NOMO-1 treated with dmso at 0.1 percent for 144 hours (cell line): ENCODE measurements around the gene ZEB1.
A peak's percentile ranks its signal among the peaks of the same experiment; 100 is the strongest.
"Not testable (repeated sequence)": the region's sequence is repeated elsewhere in the genome, so short reads cannot be mapped to it uniquely, and the experiment has no call there.

Experiments used
- DNase-seq: peaks from one replicate; lab custom pipeline; 2025; ENCODE audit not compliant: unreplicated experiment; lab: John Stamatoyannopoulos, UW

ZEB1 gene

DNA sequence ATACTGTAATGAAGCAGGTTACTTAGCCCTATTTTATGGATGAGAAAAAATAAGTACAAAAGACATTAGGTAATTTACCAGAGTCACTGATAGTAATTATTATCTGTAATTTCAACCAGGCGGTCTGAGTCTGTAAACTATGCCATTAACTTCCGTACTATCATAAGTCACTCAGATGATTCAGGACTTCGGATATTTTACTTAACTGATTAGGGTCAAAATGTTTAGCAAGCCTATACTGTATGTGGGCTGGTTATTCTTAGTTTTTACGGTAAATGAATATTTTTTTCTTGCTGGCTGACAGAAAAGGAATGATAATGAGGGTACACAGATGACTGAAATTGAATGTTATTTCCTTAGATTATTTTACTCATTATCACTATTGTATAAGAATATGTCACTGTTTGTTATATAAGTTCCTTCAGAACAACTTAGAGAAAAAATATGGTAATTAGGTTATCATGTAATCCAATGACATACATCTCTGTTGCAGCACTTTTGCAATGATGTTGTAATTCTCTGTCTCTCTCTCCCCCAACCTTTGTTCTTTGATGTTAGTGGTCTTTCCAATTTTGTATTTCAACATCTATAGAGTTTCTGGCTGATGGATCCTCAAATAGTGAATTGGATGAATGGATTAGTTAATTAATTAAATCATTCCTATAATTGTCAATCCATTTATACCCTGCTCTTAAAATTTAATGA, 165.6 kb downstream of the ZEB1 start:
- DNase-seq, result no peak

- peak; percentile 57 for DNase-seq
Measured at GRCh38 chr10:31490858-31491504, 172.0 kb downstream of the ZEB1 start.

- DNase-seq, result no peak
Measured at GRCh38 chr10:31507427-31507826, 188.4 kb downstream of the ZEB1 start.

DNA sequence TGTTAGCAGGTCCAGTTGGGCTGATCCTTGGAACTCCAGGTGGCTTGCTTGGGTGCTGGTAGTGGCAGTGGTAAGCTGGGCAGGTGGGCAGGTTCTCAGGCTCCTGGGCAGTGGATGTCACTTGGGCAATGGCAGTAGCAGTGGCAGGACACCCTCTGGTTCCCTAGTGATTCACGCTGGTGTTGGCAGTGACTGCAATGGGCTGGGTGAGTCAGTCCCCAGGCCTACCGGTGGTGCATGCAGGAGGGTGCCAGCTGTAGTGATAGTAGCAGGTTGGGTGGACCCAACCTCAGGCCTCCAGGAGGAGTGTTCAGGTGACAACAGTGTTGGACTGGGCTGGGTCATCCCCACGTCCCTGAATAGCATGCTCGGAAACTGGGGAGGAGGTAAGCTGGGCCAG, 189.2 kb downstream of the ZEB1 start:
- DNase-seq, result no peak

- no peak for DNase-seq
Measured at GRCh38 chr10:31508882-31509281, 189.9 kb downstream of the ZEB1 start.

- DNase-seq, result no peak
Measured at GRCh38 chr10:31509989-31510388, 191.0 kb downstream of the ZEB1 start.

DNA sequence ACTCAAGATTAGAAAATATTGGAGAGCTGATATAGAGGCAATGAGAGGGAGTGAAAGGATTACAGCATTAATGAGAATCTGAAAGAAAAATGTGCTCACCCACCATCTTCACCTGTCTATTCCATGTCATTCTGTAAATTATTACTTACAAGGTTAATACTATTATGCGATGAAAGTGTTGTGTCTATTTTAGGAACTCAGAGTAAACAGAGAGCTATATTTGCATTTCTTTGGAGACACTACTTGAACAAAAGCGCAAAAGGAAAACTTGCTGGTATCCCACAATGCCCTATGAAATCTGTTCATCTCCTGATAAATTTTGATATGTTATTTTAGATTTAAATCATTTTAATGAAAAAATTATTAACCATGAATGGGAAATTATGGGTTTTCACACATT, 196.1 kb downstream of the ZEB1 start:
- no peak for DNase-seq

- DNase-seq, result no peak
Measured at GRCh38 chr10:31515819-31516402, 196.9 kb downstream of the ZEB1 start.

DNA sequence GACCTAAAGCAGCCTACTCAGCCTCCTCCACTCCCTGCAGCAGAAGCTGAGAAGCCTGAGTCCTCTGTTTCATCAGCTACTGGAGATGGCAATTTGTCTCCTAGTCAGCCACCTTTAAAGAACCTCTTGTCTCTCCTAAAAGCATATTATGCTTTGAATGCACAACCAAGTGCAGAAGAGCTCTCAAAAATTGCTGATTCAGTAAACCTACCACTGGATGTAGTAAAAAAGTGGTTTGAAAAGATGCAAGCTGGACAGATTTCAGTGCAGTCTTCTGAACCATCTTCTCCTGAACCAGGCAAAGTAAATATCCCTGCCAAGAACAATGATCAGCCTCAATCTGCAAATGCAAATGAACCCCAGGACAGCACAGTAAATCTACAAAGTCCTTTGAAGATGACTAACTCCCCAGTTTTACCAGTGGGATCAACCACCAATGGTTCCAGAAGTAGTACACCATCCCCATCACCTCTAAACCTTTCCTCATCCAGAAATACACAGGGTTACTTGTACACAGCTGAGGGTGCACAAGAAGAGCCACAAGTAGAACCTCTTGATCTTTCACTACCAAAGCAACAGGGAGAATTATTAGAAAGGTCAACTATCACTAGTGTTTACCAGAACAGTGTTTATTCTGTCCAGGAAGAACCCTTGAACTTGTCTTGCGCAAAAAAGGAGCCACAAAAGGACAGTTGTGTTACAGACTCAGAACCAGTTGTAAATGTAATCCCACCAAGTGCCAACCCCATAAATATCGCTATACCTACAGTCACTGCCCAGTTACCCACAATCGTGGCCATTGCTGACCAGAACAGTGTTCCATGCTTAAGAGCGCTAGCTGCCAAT, 202.2 kb downstream of the ZEB1 start:
- DNase-seq, result no peak

- DNase-seq, result no peak
Measured at GRCh38 chr10:31522820-31523219, 203.8 kb downstream of the ZEB1 start.

- no peak for DNase-seq
Measured at GRCh38 chr10:31524460-31524859, 205.4 kb downstream of the ZEB1 start.

DNA sequence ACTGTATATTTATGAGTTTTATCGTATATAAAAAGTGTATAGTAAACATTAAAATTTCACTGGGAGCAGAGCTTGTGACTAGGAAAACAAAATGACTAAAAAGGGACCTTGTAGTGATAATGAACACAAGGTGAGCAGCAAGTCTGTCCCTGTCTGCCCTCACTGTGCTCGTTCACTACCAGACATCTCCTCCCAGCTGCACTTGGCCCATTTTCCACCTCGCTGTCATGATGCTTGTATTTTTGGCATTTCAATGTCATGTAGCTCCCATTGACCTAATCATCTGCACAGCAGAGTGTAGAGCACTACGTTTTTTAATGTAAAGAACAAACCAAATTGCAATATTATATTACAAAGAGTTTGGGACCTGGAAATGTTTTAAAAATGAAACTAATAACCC, 207.2 kb downstream of the ZEB1 start:
- DNase-seq, result no peak

DNA sequence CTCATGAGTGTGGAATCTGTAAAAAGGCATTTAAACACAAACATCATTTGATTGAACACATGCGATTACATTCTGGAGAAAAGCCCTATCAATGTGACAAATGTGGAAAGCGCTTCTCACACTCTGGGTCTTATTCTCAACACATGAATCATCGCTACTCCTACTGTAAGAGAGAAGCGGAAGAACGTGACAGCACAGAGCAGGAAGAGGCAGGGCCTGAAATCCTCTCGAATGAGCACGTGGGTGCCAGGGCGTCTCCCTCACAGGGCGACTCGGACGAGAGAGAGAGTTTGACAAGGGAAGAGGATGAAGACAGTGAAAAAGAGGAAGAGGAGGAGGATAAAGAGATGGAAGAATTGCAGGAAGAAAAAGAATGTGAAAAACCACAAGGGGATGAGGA, 207.7 kb downstream of the ZEB1 start:
- DNase-seq, result peak; percentile 25

DNA sequence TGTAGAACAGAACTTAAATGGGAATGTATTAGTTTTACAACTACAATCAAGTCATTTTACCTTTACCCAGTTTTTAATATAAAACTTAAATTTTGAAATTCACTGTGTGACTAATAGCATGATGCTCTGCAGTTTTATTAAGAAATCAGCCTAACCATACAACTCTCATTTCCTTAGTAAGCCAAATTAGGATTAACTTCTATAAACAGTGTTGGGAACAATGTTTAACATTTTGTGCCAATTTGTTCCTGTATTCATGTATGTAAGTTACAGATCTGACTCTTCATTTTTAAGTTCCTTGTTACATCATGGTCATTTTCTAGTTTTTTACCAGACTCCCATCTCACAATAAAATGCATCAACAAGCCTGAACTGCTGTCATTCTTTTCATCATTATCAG, 209.8 kb downstream of the ZEB1 start:
- no peak for DNase-seq

GRCh38 chr10:31536302-31536701, 217.3 kb downstream of the ZEB1 start:
- DNase-seq, result no peak

DNA sequence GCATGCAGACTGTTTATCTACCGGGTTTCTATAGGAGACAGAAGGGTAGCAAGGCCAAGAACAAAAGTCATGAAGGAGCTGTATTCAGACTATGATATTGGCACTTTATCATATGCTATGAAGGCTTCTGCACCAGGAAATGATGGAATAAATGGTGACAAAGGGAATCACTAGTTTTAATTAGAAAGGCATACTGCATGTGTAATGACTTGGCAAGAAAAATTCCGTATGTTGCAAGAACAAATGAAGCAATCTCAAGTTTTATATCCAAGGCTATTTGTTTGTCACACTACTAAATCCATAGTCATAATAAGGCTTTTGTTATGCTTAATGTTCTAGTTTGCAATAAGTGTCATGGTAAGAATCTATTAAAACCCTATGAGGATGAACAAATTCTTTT, 230.9 kb downstream of the ZEB1 start:
- no peak for DNase-seq

DNA sequence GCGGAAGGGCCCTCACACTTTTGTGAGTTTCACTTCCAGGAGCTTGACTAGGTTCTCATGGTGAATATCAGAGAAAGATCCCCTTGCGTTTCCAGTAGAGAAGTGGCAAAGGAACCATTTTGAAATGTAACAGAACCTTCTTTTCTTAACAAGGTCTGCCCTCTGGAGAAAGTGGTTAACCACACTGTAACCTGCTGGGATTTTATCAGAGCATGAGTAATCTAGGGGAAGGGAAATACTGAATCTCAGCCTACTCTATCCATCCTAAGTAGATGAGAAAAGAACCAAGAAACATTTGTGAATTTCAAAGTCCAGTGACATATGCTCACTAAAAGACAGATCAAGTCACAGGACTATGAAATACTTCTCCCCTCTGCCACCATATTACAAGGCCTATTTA, 235.5 kb downstream of the ZEB1 start:
- no peak for DNase-seq

DNA sequence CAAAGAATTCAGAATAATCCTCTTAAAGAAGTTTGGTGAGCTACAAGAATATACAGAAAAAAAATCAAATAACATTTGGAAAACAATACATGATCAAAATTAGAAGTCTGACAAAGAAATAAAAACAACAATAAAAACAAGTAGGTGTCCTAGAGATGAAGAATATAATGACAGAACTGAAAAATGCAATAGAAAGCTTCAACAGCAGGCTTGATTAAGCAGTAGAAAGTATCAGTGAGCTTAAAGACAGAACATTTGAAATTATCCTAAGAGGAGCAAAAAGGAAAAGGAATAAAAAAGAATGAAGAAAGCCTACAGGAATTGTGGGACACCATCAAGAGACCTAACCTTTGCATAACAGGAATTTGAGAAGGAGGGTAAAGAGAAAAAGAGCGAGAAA, 238.8 kb downstream of the ZEB1 start:
- no peak for DNase-seq

DNA sequence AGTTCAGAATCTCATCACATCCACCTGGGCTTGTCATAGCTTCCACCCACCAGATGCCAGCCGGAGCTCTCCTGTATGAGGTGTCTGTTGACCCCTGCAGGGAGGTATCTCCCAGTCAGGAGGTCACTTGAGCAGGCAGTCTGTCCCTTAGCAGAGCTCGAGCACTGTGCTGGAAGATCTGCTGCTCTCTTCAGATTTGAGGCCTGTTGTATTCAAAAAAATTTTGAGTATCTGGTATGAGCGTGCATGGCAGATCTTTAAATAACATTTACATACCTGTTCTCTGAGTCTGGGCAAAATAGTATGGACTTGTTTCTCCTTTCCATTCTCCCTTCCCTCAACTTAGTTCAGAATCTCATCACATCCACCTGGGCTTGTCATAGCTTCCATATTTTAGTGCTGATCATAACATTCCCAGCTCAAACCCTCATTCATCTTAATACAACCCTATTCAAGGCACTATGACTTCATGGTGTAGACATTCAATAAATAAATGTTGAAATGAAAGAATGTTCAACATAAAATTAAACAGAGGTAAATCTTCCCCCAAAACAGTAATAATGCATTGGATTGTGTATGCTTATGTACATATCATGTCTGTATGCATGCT, 249.3 kb downstream of the ZEB1 start:
- not testable (repeated sequence) for DNase-seq

GRCh38 chr10:31574577-31574976, 255.6 kb downstream of the ZEB1 start:
- no peak for DNase-seq

DNA sequence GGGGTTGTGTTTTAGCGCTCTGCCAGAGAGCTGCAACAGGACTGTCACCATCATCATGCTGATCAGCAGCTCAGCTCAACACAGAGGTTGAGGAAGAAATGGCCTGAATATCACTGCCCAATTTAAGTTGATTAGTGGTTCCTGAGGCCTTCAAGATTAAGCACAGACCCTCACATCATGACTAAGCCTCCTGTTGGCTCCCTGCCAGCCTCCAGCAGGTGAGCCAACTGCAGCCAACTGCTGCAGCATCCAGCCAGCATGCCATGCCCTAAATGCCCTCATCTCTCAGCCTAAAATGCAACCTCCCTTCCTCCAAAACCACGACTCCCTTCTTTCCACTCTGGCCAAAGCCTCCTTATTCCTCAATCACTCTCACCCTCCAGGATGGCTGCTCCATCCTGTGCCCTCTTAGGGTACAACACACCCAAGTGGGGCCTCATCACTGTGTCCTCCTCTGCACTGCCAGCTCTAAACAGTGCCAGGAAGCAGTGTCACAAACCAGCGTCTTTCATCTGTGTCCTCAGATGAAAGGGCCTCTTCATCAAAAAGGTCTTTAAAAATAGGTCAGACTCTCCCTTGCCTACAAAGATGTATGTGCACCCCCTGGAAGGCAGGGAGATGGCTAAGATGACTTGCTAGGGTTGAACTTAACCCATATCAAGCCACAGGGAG, 259.3 kb downstream of the ZEB1 start:
- DNase-seq, result no peak
